GM11168 (cell line): ENCODE data around the gene NECTIN1.

Experiments
- in situ Hi-C: fragments of 300-500 bp; cut with MboI; formaldehyde crosslinking; loops from one replicate; pipeline ENCODE4 v1.12.0; 2022; ENCODE audit warnings: low sequenced_read_pairs; ENCODE audit not compliant: unreplicated experiment

Gene NECTIN1

DNA sequence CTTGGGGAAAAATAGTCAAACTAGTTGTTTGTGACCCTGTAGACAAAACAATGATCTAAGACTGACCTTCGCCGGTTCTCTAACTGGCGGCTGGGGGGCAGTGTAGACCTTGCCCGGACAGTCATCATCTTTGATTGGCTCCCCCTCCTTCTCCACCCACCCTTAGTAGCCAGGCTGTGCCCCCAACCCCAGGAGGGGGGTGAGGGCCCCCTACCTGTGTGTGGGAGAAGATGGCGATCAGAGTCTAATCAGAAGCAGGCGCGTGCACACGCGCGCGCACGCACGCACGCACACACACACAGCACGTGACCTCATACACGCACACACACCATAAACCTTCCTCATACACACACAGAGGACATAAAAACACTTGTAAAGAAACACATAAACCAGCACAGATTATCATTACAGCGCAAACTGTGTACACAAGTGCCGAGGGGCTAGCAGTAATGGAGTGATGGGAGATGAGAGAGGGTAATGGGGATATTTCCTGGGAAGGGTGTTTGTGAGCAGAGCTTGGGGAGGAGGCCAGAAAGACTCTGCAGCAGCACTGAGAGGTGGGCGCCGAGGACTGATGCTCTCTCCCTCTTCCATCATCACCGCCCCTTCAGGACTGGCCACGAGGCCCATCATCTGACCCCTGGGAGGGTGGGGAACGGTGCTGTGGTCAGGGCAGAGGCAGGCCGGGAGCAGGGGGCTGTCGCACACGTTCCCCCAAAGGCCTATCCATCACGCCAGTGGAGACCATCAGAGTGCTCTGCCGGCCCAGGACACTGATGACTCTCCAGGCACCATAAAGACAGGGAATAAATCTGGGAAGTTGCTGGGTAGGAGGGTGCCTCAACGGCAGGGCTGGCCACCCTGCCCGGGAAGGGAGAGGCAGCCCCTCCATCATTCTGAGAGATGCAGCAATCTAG lies 12.2 kb downstream of the NECTIN1 start:
- in situ Hi-C loops, result no loop called here

DNA sequence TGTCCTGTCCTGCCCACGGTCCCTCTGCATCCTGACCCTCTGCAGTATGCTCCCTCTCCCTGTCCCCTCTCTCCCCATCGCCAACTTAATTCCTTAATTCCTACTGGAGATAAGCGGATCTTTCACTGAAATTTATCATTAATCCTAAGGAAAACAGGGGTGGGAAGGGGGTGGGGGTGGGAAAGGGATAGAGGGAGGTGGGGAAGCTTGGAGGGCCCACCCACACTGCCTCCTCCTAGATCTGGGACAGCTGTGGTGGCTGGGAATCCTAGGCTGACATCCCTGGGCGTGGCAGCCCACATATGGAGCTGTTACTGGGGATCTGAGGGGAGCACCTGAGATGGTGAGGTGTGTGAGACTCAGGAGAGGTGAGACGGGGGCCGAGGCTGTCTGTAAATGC lies 14.4 kb downstream of the NECTIN1 start:
- in situ Hi-C loops, result no loop called here

DNA sequence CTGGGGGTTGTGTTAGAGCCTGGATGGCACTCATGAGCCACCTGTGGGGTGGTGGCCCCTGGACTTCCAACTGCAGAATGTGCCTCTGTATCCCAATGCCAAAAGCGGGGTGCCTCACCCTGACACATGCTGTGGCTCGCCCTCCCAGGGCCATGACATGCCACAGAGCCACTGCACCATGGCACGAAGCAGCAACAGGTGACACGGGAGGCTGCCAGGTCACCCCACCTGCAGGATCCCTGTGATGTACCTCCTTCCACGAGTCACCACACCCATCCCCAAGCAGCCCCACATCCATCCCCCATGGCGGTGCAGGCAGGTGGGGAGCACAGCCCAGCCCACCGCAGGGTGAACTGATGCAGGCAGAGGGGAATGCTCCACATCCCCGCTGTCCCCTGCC lies 14.8 kb downstream of the NECTIN1 start:
- in situ Hi-C loops, result no loop called here

DNA sequence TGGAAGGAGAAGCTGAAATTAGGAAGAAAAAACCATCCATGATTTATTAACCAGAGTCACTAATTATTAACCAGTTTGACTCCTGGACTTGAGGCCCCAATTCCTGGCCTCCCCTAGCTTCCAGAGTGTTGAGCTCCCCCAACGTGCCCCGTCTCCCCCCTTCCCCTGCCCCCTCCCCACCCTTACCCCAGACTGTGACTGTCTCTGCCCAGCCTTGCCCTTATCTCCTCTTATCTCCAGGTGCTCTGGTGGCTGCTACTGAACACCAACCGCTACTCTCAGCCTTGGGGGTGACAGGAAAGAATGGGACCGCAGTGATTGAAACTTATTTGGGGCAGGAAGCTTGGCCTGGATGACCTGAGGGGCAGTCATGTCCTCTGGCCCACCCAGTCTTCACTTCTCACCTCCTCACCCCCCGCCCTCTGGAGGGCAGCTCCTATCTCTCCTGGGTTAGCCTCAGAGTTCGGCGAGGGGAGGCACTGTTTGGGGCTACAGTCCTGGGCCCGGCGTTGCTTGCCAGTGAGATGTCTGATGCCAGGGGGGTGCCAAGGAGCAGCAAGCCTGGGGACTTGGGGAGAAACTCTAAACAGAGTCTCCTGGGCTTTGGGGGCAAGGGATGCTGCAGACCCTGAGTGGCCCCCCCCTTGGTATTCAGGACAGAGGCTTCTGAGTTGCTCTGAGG lies 15.5 kb downstream of the NECTIN1 start:
- in situ Hi-C loops, result no loop called here

DNA sequence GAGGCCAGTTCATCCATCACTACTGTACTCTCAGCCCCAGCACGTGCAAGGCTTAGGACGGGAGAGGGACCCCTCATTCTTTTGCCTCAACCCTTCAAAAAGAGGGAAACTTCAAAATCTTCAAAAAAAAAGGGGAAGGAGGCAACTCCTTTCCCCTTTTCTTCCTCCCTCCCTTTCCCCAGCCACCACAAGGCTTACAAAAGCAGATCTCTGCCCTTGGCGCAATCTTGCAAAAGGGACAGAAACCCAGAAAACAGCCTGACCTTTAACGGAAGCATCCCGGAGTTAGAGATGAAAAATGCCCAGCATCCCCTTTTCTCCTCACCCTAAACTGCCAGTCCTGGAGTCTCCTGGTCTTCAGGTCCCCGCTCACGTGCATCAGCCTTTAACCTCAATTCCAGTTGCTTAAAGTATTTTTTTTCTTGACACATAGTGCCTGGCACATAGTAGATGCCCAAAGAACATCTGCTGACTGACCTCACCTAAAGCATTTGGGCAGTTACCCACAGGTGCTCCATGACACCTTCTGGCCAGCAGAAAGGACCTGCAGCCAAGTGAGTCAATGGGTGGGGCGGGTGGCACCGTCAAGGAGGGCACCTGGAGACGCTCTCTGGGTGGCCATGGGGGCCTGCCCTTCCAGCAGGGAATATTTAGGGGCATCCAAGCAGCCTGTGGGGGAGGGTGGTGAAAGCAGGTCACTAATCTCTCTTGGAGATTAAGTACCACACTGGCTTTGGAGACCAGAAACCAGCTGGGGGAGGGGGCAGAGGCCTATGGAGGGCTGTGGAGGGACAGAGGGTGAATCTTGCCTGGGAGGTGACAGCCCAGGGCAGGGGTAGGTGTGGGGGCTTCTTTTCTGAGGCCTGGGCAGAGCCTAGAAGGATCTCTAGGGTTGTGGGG lies 16.3 kb downstream of the NECTIN1 start:
- in situ Hi-C loops, result no loop called here

DNA sequence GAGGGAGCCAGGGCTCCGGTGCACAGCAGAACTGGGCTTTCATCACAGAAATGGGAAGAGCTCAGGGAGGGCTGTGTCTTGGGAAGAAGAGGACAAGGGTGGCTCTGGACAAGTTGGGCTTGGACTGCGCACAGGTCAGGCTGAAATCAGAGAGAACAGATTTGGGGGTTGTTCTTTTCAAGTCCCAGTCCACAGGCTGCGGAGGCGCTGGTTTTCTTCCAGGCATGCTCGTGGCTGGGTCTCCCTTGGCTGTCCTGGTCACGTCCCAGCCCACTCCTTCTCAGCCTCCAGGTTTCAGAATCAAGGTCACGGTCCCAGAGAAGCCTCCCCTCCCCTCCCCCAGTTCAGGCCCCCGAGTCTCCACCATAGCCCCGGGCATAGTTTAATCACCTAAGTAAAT lies 17.0 kb downstream of the NECTIN1 start:
- in situ Hi-C loops, result no loop called here

DNA sequence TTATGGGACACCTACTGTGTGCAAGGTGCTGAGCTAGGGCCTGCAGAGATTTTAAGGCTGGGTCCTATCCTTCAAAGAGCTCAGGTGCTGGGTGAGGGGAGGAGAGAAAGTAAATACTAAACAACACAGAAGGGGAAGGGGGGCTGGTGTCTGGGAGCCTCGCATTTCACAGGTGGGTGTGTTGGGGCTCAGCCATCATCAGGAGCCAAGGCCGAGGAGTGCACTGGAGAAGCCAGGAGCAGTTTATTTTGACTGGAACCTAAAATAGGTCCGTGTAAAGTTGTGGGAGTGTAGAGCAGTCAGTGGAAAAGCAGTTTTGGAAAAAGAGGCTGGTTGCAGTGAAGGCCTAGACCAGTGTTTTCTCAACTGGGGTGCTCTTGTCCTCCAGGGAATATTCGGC lies 17.5 kb downstream of the NECTIN1 start:
- in situ Hi-C loops, result no loop called here

DNA sequence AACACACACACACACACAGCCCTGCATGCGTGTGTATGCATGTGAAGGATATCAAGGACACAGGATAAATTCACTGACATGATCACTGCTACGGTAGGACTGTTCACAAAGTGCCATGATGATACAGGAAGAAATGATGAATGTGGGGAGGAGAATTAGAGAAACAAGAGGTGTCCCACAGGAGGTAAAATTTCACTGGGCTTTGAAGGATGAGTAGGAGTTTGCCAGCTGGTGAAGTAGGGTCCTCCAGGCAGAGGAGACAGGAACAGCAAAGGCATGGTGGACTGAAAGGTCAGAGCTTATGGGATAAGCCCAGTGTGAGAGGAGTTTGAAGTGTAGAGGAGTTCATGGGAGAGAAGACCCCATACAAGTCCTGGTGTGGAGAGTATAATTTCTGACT lies 18.6 kb downstream of the NECTIN1 start:
- in situ Hi-C loops, result no loop called here

DNA sequence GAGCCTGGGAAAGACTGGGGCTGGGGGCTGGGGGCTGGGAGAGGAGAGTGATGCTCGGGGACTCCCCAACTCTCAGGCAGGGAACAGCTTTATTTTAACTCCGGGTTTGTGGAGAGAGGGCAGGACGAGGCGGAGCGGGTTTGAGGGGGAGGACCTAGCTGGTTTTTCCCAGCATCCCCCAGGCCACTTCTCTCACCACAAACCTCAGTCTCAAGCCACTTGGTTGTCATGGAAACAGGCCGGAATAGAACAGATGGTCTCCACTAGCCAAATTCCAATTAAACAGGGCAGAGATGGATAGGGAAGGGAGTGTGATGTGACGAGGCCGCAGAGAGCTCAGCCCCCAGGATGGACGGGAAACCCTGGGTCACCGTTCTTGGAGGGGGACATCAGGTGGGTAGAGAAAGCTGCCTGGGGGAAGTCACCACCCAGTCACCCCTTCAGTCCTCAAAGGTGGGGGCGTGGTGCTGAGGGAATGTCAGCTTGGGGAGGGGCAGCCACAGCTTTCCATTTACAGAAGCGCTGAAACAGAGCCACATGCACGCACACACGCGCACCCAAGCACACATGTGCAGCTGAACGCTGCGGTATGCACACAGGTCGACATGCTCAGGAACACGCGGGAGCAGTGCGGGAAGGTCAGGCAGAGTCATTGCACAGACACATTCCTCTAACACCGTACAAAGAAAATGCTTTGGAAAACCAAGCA lies 19.2 kb downstream of the NECTIN1 start:
- in situ Hi-C loops, result no loop called here

DNA sequence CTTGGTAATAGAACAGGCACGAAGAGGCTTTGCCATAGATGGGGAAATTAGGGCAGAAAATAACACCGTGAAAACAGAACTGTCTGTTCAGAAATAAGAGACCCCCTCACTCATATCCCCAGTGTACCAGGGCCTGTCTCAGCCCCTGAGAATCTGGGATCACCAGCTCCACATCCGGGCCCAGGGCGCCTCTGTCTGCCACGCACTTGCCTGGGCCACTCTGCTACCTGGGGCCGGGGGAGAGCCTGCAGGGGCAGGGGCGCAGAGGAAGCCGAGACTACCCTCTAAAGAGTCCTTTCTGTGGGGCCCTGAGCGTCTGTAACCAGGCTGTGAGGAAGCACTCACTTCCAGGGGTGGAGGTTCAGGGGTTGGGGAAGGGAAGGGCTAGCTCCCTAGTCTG lies 19.8 kb downstream of the NECTIN1 start:
- in situ Hi-C loops, result no loop called here

DNA sequence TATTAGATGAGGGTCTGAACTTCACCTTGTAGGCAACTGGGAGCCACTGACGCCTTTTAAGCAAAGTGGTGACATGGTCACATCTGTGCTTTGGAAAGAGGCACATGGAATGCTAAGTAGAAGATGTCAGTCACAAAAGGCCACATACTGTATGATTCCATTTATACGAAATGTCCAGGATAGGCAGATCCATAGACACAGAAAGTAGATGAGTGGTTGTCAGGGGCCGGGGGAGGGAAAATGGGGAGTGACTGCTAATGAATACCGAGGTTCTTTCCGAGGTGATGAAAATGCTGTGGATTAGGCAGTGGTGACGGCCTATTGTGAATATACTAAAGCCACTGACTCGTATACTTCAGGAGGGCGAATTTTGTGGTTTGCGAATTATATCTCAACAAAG lies 20.6 kb downstream of the NECTIN1 start:
- in situ Hi-C loops, result no loop called here

DNA sequence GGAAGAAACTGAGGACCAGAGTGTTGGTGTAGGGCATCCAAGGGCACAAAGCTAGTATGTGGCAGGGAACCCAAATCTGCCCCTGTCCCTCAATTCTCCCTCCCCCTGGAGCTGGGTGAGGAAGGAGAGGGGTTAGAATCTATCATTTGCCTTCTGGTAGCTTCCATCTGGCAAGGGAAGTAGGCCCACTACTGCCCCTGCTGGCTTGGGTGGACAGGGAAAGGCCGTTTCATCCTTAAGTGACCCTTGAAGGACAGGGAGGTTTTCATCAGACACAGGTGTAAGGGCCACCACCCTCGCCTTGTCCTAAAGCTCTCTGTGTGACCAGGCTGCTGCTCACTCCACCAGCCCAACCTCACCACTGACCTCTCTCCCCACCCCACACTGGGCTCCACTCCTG lies 22.1 kb downstream of the NECTIN1 start:
- in situ Hi-C loops, result no loop called here

DNA sequence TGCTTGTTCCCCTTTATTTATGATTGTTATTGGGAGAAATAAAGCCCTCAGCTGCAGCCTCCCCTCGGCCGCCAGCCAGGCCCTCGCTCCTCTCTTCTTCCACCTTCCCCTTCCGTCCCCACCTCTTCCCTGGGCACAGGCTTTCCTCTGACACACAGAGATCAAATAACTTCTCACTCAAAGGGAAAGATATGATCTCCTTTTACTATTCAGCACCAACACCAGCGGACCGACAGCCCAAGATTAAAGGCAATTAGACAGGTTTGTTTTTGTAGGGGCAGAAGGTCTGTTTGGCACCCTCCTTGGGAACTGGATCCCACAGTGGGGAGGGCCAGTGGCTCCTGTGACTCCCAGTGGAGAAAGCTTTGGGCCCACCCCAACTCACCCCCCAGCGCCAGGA lies 23.0 kb downstream of the NECTIN1 start:
- in situ Hi-C loops, result no loop called here

DNA sequence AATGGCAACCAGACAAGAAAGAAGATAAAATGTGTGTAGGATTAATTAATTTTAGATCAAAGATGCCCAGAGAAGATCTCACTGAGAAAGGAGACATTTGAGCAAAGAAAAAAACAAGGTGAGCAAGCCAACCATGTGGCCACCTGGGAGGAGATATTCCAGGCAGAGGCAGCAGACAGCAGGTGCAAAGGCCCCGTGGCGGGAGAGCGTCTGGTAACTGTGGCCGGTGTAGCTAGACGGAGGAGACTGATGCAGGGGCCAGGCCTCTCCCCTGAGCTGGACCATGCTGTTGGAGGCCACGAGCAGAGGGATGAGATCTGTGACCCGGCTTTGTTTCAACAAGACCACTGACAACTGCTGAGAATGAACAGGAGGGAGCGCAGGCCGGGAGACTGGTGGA lies 23.6 kb downstream of the NECTIN1 start:
- in situ Hi-C loops, result no loop called here

DNA sequence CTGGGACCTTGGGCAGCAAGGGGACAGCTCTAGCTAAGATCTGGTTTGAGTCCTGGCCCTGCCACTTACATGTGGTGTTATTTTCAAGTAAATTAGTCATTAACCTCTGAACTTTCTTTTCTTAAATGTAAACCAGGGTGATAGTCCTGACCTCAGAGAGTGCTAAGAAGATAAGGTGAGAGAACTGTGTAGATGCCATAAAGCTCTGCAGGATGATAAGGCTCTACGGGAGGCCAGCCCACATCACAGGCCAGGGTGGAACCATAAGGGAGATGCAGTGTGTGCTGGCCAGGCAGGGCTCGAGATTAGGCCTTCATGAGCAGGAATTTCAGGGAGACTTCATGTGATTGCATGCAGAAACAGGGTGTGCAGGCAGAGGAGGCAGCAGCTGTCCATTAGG lies 24.2 kb downstream of the NECTIN1 start:
- in situ Hi-C loops, result no loop called here

DNA sequence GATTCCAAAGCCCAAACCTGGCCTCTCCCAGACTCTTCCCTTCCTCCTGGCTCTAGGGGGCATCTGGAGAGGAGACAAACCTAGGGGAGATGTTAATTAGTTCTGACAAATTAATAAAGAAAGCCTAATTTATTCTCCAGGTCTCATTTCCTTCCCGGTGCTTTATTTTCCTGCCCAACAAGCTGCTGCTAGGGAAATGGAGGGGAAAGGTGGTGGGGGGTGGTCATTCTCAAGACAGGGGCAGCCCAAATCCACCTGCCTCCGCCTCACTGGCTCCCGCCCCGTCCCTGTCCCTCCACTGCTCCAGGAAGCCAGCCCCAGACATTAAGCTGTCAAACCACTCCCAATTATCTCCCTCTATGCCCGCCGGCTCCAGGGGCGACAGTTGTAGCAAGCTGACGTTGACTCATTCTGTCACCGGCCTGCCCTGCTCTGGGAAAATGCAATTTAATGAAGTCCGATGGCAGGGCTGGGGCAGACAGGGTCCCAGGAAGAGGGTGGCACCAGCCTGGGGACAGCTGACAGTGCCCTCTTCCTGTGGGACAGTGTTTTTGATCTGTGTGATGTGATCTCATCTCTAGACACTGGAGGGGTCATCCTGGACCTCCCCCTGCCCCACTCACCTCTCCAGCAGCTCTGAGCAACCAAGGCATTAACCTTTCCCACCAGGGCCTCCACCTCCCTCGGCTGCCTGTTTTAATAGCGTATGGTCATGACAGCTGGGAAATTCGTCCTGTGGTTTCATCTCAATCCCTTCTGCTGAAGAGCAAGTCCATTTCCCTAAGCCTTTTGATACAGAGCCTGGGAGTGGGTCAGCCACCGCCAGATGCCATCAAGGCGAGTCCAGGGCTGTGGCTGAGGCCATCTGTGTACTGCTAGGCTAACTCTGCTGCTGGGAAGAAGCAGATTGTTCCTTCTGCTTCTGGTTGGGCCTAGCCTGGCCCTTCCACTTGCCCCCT lies 27.1 kb downstream of the NECTIN1 start:
- in situ Hi-C loops, result no loop called here

DNA sequence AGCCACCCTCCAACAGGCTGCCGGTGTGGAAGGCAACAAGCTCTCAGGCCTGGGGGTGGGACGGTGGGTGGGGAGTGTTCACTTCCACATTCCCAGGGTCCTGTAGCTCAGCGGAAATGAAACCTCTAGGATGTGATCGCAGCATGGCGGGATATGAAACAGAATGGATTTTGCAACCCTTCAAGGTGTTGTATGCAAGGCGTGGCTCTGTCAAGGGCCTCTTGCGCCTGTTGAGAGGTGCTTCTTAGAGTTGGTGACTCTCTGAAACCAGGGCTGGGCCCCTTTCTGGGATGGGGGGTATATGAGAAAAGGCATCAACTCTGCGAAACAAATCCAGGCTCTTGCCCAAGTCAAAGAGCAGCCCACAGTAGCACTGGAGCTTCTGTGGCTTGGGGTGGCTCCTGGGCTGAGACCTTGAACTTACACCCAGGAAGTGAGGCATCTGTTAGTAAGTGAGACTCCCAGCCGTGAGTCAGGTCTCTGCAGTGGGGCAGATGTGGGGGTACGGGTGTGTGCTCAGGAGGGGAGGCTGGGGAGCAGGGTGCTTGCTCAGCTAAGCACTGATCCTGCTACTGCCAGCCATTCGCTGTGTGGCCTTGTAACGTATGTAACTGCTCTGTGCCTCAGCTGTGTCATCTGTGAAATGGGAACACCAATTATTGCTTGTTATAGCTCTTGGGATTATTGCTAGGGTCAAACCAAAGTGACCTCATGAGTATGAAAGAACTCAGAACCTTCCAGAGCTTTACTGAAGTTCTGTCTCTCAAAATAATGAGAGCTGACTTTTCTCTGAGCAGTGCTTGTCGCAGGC lies 28.3 kb downstream of the NECTIN1 start:
- in situ Hi-C loops, result no loop called here

DNA sequence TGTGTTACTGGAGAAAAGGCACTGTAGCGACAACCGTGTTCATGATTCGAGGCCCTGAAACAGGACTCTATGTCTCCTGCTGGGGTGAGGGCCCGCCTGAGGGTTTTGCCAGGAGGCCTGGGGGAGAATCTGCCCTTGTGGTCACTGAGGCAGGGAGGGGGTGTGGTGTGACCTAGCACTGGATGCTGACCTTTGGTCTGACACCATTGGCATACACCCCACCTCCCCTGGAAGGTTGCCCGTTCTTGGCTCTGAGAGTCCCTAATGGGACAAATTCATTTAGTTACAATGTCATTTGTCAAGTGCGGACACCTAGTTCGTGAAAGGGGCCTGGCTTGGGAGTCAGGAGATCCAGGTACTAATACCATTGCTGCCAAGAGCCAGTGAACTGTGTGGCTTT lies 29.0 kb downstream of the NECTIN1 start:
- in situ Hi-C loops, result no loop called here
